ENCODE measurements around the gene ACOX2. TPM values are rescaled to one million over a fixed set of nuclear protein-coding genes. Genes with fewer than 3 reads are reported as not detected.

Gene ACOX2
- total and polyA plus RNA-seq, 9 donors = 6.8 to 57.7 (median 23.7) TPM

GRCh38 chr3:58464866-58465265 is 72.1 kb downstream of the ACOX2 start:
- intact Hi-C loops (cut with DNase I) = no loop called here
- peaks cover 5% of the 10 kb centered on the region for H3K4me1 ChIP-seq (ENCODE audit: insufficient read depth)
- H3K36me3 ChIP-seq = no peaks in the 10 kb centered on the region
- H3K27ac ChIP-seq = no peak overlapping the region
- TF ChIP-seq CTCF (IDR thresholded peaks at IDR 0.05) (no peak), POLR2A (IDR thresholded peaks at IDR 0.05) (no peak), EP300 (IDR thresholded peaks at IDR 0.05) (no peak)
- H3K9me3 ChIP-seq = no peaks in the 10 kb centered on the region
- no peaks in the 10 kb centered on the region for H3K27me3 ChIP-seq
- no peak overlapping the region for H3K4me3 ChIP-seq
- 82 to 87% (median 84%) methylated on average over 3 of the region's 3 CpGs for WGBS, 3 donors
- DNase-seq = no peak

GRCh38 chr3:58463942-58464271 is 73.1 kb downstream of the ACOX2 start:
- Histone ChIP-seq H3K27ac (no peak overlapping the region), H3K4me1 (ENCODE audit: insufficient read depth) (peaks cover 5% of the 10 kb centered on the region), H3K36me3 (no peaks in the 10 kb centered on the region), H3K27me3 (no peaks in the 10 kb centered on the region), H3K4me3 (no peak overlapping the region), H3K9me3 (no peaks in the 10 kb centered on the region)
- TF ChIP-seq CTCF (IDR thresholded peaks at IDR 0.05) (no peak), EP300 (IDR thresholded peaks at IDR 0.05) (no peak), POLR2A (IDR thresholded peaks at IDR 0.05) (no peak)
- WGBS, 3 donors = 30 to 35% (median 31%) methylated on average over 5 of the region's 5 CpGs
- intact Hi-C loops (cut with DNase I) = no loop called here
- no peak for DNase-seq

GRCh38 chr3:58463181-58463941 is 73.6 kb downstream of the ACOX2 start:
- H3K27me3 ChIP-seq = no peaks in the 10 kb centered on the region
- TF ChIP-seq POLR2A (IDR thresholded peaks at IDR 0.05) (no peak), CTCF (IDR thresholded peaks at IDR 0.05) (peak in 1 of 3 donors; percentile 48), EP300 (IDR thresholded peaks at IDR 0.05) (no peak)
- peak overlapping the region; percentile 10 for H3K4me3 ChIP-seq
- H3K4me1 ChIP-seq (ENCODE audit: insufficient read depth) = peaks cover 5% of the 10 kb centered on the region
- intact Hi-C loops (cut with DNase I) = no loop called here
- no peaks in the 10 kb centered on the region for H3K36me3 ChIP-seq
- no peak overlapping the region for H3K27ac ChIP-seq
- DNase-seq = peak; percentile 47 to 63 (median 58)
- WGBS, 3 donors = 17 to 22% (median 20%) methylated on average over 18 of the region's 18 CpGs
- H3K9me3 ChIP-seq = no peaks in the 10 kb centered on the region

- Histone ChIP-seq H3K36me3 (no peaks in the 10 kb centered on the region), H3K4me3 (no peak overlapping the region), H3K27ac (no peak overlapping the region), H3K27me3 (no peaks in the 10 kb centered on the region), H3K4me1 (ENCODE audit: insufficient read depth) (peaks cover 5% of the 10 kb centered on the region), H3K9me3 (no peaks in the 10 kb centered on the region)
- WGBS, 3 donors = 75 to 77% (median 75%) methylated on average over 4 of the region's 4 CpGs
- intact Hi-C loops (cut with DNase I) = no loop called here
- no peak for TF ChIP-seq EP300 (IDR thresholded peaks at IDR 0.05)
- no peak for TF ChIP-seq POLR2A (IDR thresholded peaks at IDR 0.05)
- TF ChIP-seq CTCF (IDR thresholded peaks at IDR 0.05) = no peak
- no peak for DNase-seq
Observed at GRCh38 chr3:58462829-58463180, 74.2 kb downstream of the ACOX2 start.
